ENCODE data around the gene GALR1.

- no peak for TF ChIP-seq EZH2 (IDR thresholded peaks at IDR 0.05; ENCODE audit: insufficient read depth, poor library complexity, severe bottlenecking)
- no peak for TF ChIP-seq EZH2phosphoT487 (IDR thresholded peaks at IDR 0.05; ENCODE audit: insufficient read depth, low read depth)
Measured at GRCh38 chr18:77314952-77315351, 65.3 kb downstream of the GALR1 start.

Measured in GM23248 (cell line).